CD4-positive, alpha-beta T cell treated with Interleukin-4 for 4 hours (primary cell): ENCODE data around the gene NCBP3.

Source experiments
- DNase-seq: peaks from one replicate; pipeline ENCODE4 v3.0.0-alpha.2; 2020

The NCBP3 gene, protein sequence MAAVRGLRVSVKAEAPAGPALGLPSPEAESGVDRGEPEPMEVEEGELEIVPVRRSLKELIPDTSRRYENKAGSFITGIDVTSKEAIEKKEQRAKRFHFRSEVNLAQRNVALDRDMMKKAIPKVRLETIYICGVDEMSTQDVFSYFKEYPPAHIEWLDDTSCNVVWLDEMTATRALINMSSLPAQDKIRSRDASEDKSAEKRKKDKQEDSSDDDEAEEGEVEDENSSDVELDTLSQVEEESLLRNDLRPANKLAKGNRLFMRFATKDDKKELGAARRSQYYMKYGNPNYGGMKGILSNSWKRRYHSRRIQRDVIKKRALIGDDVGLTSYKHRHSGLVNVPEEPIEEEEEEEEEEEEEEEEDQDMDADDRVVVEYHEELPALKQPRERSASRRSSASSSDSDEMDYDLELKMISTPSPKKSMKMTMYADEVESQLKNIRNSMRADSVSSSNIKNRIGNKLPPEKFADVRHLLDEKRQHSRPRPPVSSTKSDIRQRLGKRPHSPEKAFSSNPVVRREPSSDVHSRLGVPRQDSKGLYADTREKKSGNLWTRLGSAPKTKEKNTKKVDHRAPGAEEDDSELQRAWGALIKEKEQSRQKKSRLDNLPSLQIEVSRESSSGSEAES

GRCh38 chr17:3845621-3846436, at the start of gene NCBP3:
Gene NCBP3, minus strand, starts transcription at chr17:3846246. Its CDS starts 23 bp downstream, at chr17:3846223.
- peak; percentile 83 for DNase-seq

DNA sequence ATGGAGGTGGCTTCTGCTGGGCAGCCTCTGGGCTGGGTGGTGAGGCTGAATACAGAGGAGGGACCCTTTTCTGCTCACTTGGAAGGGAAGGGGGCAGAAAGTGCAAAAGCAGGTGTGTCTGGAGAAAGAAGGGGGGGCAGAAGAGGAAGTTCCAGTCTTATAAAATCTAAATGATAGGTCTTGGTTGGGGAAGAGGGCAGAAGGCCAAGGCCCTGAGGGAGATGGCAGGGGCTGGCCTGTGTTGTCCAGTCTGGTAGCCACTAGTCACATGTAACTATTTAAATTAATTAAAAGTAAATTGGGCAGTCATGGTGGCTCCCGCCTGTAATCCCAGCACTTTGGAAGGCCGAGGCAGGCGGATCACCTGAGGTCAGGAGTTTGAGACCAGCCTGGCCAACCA, 49.3 kb upstream of the NCBP3 start:
- DNase-seq = no peak

DNA sequence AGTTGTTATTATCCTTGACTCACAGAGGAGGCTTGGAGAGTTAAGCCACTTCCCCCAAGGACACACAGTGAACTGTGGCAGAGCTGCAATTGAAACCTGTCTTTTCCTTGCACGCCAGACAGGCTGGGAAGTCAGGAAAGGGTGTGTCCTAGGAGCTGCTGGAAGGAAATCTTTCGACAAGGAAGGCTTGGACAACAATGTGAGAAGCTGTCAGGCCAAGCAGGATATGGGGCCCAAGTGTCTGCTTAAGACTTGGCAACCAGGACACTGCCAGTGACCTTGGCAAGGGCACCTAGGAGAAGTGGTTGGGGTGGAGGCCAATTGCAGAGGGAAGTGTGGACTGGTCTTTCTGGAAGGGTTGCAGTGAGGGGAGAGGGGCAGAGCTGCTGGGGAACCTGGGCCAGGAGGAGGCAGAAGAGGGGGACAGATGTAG, 48.9 kb upstream of the NCBP3 start:
- DNase-seq = no peak

DNA sequence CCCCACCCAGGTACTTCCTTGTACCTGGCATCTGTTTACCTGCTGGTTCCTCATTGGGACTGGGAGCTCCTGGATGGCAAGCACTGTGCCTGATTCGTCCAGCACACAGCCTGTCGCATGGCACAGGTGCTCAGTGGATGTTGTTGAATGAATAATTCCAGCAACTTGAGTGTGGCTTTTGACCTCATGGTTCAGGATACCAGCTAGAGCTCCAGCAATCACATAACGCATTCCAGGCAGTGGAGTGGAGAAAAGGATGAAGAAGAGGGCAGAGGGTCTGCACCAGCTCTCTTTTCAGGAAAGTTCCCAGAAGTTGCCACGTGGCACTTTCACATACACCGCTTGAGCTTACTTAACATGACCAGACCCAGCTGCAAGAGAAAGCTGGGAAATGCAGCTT, 48.1 kb upstream of the NCBP3 start:
- no peak for DNase-seq

- DNase-seq = no peak
Measured at GRCh38 chr17:3893720-3894116, 47.7 kb upstream of the NCBP3 start.

- peak; percentile 83 for DNase-seq
Measured at GRCh38 chr17:3893003-3893719, 47.1 kb upstream of the NCBP3 start, which contains the start of gene CAMKK1. Gene CAMKK1, minus strand, starts transcription at chr17:3893053. Its CDS starts 7,366 bp downstream, at chr17:3885687.

- DNase-seq = peak; percentile 77
Measured at GRCh38 chr17:3892095-3892998, 46.3 kb upstream of the NCBP3 start.

- no peak for DNase-seq
Measured at GRCh38 chr17:3891626-3892094, 45.6 kb upstream of the NCBP3 start.

GRCh38 chr17:3890878-3891219, 44.8 kb upstream of the NCBP3 start:
- no peak for DNase-seq

DNA sequence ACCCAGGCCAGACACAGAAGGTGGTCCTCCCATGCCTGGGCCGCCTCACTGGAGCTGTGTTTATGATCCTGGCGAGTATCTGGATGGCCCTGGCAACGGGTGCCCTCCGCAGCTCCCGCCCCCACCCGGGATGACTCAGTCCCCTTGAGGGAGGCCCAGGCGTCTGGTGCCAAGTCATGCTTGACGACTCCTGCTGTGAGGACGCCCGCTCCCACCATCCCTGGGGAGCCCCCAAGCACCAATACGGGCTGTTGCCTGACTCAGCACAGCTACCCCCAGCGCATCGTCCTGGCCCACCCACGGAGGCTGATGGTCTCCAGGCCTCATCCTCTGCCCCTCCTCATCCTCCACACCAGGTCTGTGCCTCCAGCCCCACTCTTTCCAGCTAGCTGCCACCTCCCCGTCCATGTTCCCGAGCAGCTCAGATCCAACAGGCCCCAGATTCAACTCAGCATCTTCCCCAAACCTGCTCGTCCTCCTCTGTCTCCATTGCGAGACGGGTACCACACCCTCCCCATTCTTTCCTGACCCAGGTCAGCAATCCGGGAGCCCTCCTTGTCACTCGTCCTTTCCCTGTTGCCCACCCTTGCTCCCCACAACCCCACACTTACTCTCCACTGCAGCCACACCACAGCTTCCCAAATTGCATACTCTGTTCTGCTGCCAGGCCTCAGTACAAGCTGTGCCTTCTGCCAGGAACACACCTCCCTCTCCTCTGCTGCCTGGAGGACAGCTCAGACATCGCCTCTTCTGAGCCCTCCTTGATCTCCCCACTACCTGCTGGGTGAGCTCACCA, 44.2 kb upstream of the NCBP3 start:
- no peak for DNase-seq

GRCh38 chr17:3889325-3890012, 43.4 kb upstream of the NCBP3 start:
- DNase-seq = no peak

DNA sequence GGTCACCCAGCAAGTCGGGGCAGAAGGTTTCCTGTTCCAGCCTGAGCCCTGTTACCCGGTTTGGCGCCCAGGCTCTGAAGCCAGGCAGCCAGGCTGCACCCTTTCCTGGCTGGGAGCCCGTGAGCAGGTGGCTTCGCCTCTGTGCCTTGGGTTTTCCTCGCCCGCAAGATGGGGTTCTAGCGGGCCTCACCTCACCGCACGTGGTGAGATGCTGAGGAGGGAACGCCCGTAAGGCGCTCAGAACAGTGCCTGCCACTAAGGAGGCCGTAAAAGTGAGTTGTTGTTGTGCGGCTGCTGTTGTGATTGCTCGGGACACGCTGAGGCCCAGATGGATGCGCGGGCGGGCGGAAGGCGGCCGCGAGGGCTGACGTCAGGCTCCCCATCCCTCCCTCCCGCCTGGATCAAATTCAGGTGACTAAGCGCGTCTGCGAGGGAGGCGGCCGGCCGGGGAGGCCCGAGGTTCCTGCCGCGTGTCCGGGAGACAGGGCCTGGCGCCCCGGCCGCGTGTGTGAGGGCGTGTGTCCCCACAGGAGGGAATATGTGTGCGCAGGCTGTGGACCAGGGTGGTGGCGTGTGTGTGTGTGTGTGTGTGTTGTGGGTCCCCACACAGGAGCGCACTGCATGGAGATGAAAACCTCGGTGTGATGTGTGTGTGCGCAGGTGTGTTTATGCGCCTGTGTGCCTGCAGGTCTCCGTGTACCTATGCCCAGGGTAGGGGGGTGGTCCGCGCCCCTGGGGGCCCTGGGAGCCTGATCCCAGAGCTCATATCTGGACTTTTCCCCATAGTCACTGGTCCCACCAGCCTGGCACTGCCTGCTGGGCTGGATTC, 42.5 kb upstream of the NCBP3 start:
- no peak for DNase-seq

- DNase-seq = peak; percentile 20
Measured at GRCh38 chr17:3887804-3888203, 41.8 kb upstream of the NCBP3 start.

GRCh38 chr17:3887394-3887793, 41.3 kb upstream of the NCBP3 start:
- no peak for DNase-seq

DNA sequence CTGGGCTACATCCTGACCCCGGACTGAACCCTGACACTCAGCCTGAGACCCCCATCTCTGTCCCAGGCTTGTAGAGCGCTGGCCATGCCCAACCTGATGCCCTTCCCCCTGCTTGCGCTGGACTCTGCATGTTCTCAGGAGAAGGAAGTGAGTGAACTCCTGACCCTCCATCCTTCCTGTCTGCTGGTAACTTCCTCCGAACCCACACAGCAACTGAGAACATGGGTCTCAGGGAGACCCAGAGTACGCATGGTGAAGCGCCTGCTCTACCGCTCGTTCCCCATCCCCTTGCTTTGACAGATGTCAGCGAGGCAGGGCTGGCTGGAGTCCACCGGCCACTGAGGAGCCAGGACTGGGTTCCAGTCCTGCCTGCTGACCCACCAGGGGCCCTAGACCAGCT, 40.7 kb upstream of the NCBP3 start:
- no peak for DNase-seq

- no peak for DNase-seq
Measured at GRCh38 chr17:3885970-3886369, 39.9 kb upstream of the NCBP3 start.

- DNase-seq = no peak
Measured at GRCh38 chr17:3885271-3885670, 39.2 kb upstream of the NCBP3 start.

GRCh38 chr17:3884188-3884587, 38.1 kb upstream of the NCBP3 start:
- DNase-seq = no peak

DNA sequence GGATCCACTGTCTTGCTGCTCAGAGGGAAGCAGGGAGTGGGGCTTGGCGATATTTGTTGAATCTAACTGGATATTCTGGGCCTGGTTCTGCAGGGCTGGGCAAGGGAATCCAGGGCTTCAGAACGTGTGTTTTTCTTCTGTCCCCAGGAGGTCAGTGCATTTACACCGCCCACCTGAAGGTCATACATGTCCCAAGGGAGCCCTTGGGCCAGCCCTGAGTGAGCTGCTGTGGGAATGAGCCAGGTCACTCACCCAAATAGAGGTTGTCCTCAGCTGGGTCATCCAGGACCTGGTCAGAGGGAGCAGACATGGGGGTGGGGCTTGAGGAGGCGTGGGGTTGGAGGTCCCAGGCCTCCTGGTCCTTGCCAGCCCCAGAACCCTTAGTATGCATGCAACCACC, 36.2 kb upstream of the NCBP3 start:
- DNase-seq = no peak
